Fibroblast of villous mesenchyme (primary cell): ENCODE results near the gene REXO2. TPM values are rescaled to one million over a fixed set of nuclear protein-coding genes. Genes with fewer than 3 reads are reported as not detected.

Source experiments
- DNase-seq: peaks from one replicate; pipeline ENCODE4 v3.0.0-alpha.2; 2010; ENCODE audit warnings: low read depth
- H3K4me3 ChIP-seq: 2 replicates; pipeline ENCODE4 v1.5.1; 2011; ENCODE audit warnings: low read depth, mild to moderate bottlenecking, low read length
- total RNA-seq: library from RNA; depleted of rRNA; stranded (reverse); fragments of >200 nt; gene quantifications from 2 replicates; pipeline ENCODE4 v1.2.3, GENCODE V29; 2012
- TF ChIP-seq, protein P1 (sequence below): IDR thresholded peaks from 2 replicates; pipeline ENCODE4 v1.5.1; 2012; ENCODE audit warnings: low read depth, mild to moderate bottlenecking, low read length; ENCODE audit not compliant: insufficient read depth

The REXO2 gene
- total RNA-seq = 166 and 174 TPM in 2 replicates

DNA sequence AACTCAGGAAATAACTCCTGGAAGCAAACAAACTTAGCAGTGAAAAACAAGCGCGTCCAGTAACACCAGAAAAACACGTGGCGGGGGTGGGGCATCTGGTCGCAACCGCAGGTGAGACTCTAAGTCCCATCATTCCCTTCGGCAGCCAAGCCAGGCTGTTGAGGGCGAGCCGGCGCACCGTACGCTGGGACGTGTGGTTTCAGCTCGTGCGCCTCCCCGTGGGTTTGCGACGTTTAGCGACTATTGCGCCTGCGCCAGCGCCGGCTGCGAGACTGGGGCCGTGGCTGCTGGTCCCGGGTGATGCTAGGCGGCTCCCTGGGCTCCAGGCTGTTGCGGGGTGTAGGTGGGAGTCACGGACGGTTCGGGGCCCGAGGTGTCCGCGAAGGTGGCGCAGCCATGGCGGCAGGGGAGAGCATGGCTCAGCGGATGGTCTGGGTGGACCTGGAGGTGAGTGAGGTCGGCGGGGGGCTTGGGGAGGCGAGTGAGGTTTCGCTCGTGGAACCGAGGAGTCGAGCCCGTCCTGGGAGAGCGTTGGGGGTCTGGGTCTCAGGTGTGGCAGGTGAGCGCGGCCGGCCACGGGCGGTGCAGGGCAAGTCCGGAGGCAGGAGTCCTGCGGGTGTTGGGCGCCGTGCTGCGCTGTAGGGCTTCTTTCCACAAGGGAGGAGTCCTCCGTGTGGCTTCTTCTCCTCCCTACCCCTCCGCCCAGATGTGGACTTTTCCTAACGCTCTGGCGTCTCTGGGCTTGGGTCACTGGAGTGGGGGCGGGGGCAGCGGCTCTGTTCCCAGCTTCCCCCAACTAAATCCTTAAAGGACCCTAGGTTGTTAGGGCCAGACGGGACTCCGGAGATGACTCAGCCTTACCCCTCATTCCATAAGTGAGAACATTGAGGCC lies at the start of gene REXO2:
REXO2 (plus strand) TSS at position 239 of the 892 bp plus-strand sequence; CDS start at position 301, 62 bp downstream.
- peak within 1 kb of the TSS; percentile 99 for H3K4me3 ChIP-seq
- TF ChIP-seq, protein P1, sequence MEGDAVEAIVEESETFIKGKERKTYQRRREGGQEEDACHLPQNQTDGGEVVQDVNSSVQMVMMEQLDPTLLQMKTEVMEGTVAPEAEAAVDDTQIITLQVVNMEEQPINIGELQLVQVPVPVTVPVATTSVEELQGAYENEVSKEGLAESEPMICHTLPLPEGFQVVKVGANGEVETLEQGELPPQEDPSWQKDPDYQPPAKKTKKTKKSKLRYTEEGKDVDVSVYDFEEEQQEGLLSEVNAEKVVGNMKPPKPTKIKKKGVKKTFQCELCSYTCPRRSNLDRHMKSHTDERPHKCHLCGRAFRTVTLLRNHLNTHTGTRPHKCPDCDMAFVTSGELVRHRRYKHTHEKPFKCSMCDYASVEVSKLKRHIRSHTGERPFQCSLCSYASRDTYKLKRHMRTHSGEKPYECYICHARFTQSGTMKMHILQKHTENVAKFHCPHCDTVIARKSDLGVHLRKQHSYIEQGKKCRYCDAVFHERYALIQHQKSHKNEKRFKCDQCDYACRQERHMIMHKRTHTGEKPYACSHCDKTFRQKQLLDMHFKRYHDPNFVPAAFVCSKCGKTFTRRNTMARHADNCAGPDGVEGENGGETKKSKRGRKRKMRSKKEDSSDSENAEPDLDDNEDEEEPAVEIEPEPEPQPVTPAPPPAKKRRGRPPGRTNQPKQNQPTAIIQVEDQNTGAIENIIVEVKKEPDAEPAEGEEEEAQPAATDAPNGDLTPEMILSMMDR = peak; percentile 31
- DNase-seq = peak; percentile 96

DNA sequence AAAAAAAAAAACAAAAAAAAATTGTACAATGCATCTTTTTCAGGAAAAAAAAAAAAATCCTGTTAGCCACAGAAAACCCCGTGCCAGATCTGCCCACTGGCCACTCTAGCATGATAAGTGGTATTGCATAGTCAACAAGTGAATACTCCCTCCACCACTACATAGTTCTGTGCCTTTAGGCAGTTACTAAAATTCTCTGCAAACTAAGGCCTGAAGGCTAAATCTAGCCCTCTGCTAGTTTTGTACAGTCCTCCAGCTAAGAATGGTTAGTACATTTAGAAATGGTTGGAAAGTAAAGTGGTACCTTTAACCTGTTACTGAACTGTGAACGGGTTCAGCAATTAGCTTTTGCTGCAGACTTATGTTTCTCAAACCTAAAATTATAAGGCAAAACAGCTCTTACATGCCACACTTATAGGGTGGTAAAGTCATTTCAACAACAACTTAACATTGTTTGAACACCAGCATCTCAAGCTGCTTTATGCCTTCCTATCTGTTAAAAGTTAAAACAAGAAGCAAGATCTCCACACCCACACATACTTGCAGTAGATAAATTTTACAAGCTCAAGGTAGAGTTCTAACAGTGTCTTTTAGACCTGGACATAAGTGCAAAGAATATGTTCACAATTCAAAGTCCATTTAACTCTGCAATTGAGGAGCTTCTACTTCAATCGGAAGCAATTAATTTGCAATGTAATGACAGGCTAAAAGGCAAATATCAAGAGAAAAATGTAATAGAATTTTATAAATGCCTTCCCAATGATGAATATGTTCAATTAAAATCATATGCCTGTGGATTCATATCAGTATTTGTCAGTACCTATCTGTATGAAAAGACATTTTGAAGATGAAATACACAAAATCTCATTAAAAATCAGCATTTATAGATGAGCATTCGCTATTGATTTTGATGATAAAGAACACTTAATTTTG lies 46.3 kb upstream of the REXO2 start:
- no peak for DNase-seq
- H3K4me3 ChIP-seq = no peak overlapping the region
- TF ChIP-seq, protein P1 = no peak

DNA sequence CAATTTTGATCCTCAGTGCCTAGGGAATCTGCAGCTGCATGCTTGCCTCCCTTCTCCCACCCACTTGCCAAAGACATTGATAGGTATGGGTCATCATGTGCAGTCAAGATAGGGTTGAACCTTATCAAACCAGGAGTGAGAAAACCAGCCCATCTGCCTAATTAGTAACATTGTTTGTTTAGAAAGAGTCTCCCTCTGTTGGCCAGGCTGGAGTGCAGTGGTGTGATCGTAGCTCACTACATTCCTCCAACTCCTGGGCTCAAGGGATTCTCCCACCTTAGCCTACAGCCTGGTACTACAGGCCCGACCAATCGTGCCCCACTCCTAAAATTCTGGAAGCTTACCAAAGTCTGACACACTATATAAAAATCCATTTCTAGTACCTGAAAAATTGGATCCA lies 43.5 kb upstream of the REXO2 start:
- DNase-seq = no peak
- TF ChIP-seq, protein P1 = peak; percentile 48
- H3K4me3 ChIP-seq = no peak overlapping the region

DNA sequence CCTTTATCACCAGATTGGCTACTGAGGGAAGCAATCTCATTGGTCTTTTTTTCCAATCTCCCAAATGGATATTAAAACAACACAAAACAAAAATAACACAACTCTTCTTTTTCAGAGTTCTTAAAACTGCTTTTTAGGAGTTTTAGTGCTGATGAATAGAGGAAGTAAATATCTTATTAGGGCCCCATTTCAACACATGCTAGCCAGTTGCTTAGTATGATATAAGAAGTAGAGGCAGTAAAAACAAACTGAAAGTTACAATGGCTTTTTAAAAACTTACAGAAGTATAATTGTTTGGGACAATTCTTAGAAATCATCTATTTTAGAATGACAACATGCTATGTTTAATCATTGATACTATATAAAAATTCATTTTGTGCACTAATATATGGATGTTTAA lies 42.4 kb upstream of the REXO2 start:
- TF ChIP-seq, protein P1 = no peak
- DNase-seq = no peak

DNA sequence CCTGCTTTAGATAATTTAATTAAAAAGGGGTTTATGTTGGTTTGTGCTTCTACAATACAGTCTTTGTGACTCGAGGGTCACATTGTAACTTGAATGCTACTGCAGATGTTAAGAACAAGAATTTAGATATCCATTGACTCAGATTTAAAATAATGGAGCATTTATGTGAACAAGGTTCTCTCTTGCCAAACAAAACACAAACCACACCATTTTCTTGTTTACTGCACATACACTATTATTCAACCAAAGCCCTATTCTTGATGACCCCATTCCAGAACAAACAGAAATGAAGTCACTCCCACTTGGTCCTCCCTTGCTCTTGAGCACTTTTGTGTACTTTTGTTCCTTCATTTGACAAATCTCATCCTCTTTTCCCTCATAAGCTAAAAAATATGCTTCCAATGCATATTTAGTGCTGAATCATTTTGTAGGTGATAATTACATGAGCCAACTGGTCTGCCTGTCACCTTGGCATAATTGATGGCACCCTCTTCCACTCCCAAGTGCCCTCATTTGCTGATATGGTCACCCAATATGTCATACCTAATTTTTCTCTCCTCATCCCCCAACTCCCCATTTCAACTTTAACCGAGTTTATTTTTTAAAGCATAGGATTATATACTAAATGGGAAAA lies 41.8 kb upstream of the REXO2 start:
- DNase-seq = no peak
- no peak overlapping the region for H3K4me3 ChIP-seq
- TF ChIP-seq, protein P1 = no peak

More for the DNA sequence above, 42.4 kb upstream of the REXO2 start:
- no peak overlapping the region for H3K4me3 ChIP-seq

DNA sequence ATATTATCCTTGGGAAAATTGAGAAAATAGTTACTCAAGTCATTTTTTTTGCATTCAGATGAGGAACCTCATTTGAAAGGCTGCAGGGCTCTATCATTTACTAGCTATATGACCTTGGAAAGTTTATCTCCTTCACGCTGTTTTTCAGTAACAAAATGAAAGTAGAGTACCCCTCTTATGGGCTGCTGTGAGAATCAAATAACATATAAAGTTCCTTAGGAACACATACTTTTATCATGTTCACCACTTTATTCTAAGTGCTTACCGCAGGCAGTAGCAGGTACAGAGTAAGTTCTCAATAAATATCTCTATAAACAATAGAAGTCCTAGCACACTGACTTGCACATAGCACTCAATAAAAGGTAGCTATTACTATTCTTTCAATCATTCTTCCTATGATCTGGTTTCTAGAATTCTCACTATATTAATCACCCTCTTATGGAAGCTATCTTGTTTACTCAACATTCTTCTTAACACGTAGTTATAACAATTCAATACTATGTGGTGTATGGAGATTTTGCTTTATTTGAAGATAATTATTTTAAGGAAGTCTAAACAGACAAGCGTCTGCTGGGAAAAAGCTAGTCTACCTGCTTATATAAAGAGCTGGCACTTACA lies 40.9 kb upstream of the REXO2 start:
- peak overlapping the region; percentile 90 for H3K4me3 ChIP-seq
- DNase-seq = no peak
- TF ChIP-seq, protein P1 = no peak
